PFSK-1 (cell line): ENCODE measurements around the gene MINDY4.

Experiments used
- FOXP2 ChIP-seq: optimal IDR thresholded peaks from 2 replicates; pipeline ENCODE3; 2011; ENCODE audit warnings: borderline replicate concordance, control low read depth, inconsistent platforms; ENCODE audit not compliant: insufficient read depth; ENCODE audit errors: extremely low read length, extremely low read depth
- POLR2AphosphoS5 ChIP-seq: IDR thresholded peaks from 2 replicates; pipeline ENCODE4 v1.6.1; 2012; ENCODE audit warnings: low read depth, mild to moderate bottlenecking, control low read depth, low read length, moderate library complexity
- SIN3A ChIP-seq: IDR thresholded peaks from 2 replicates; pipeline ENCODE4 v1.6.1; 2012; ENCODE audit warnings: mild to moderate bottlenecking, low read length, moderate library complexity, borderline replicate concordance; ENCODE audit not compliant: insufficient read depth
- TAF1 ChIP-seq: IDR thresholded peaks from 2 replicates; pipeline ENCODE4 v1.6.1; 2012; ENCODE audit warnings: low read length, control low read depth, borderline replicate concordance; ENCODE audit not compliant: insufficient read depth
- TF ChIP-seq, protein P1 (sequence below), 2 experiments: IDR thresholded peaks; 2 replicates each; pipeline versions ENCODE4 v1.6.1 to v1.8.0; 2011 to 2012; ENCODE audit warnings: low read depth in 2 of 2, low read length in 2 of 2, control low read depth in 1 of 2, inconsistent platforms in 1 of 2, mild to moderate bottlenecking in 1 of 2, moderate library complexity in 1 of 2; ENCODE audit not compliant: insufficient read depth in 1 of 2

Gene MINDY4

GRCh38 chr7:30907527-30908267 is 136.5 kb downstream of the MINDY4 start:
- TF ChIP-seq, protein P1, sequence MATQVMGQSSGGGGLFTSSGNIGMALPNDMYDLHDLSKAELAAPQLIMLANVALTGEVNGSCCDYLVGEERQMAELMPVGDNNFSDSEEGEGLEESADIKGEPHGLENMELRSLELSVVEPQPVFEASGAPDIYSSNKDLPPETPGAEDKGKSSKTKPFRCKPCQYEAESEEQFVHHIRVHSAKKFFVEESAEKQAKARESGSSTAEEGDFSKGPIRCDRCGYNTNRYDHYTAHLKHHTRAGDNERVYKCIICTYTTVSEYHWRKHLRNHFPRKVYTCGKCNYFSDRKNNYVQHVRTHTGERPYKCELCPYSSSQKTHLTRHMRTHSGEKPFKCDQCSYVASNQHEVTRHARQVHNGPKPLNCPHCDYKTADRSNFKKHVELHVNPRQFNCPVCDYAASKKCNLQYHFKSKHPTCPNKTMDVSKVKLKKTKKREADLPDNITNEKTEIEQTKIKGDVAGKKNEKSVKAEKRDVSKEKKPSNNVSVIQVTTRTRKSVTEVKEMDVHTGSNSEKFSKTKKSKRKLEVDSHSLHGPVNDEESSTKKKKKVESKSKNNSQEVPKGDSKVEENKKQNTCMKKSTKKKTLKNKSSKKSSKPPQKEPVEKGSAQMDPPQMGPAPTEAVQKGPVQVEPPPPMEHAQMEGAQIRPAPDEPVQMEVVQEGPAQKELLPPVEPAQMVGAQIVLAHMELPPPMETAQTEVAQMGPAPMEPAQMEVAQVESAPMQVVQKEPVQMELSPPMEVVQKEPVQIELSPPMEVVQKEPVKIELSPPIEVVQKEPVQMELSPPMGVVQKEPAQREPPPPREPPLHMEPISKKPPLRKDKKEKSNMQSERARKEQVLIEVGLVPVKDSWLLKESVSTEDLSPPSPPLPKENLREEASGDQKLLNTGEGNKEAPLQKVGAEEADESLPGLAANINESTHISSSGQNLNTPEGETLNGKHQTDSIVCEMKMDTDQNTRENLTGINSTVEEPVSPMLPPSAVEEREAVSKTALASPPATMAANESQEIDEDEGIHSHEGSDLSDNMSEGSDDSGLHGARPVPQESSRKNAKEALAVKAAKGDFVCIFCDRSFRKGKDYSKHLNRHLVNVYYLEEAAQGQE (IDR thresholded peaks at IDR 0.05; ENCODE audit: insufficient read depth in 1 of 2, low read depth in 2 of 2, low read length in 2 of 2) = no peak
- TF ChIP-seq SIN3A = no peak
- TF ChIP-seq POLR2AphosphoS5 = no peak
- no peak for TF ChIP-seq FOXP2
- TF ChIP-seq TAF1 = no peak

- TF ChIP-seq SIN3A (no peak), TAF1 (no peak), FOXP2 (no peak), POLR2AphosphoS5 (no peak)
- TF ChIP-seq, protein P1 (IDR thresholded peaks at IDR 0.05; ENCODE audit: insufficient read depth in 1 of 2, low read depth in 2 of 2, low read length in 2 of 2) = no peak
Observed at GRCh38 chr7:30908681-30909080, 137.5 kb downstream of the MINDY4 start.

- TF ChIP-seq, protein P1 (IDR thresholded peaks at IDR 0.05; ENCODE audit: insufficient read depth in 1 of 2, low read depth in 2 of 2, low read length in 2 of 2) = no peak
Observed at GRCh38 chr7:30909431-30909830, 138.2 kb downstream of the MINDY4 start.

DNA sequence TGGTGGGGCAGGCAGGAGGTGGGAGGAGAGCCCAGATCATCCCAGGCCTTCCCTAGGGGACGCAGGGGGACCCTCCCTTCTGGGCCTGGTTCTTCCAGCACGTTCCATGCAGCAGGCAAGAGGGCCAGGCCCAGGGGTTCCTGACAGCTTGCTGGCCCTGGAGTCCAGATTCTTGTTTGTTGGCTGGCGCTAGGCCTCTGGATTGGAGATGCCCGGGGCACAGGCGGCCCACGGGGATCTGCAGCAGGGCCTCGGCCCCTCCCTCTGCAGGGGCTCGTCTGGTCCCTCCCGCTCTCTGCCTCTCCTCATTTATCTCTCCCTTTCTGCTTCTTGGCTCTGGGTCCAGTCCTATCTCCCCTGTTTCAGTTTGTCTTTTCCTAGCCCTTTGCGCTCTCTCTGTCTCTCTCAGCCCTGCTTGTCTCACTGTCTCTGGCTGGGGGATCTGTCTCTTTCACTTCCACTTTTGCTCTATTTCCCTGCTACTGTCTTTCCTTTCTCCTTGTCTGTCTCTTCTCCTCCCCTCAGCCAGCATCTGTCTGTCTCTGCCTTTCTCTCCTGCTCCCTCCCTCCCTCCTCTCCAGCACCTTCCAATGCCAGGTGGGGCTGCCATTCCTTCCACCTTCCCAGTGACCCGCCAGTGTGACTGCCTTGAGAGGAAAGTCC is 139.3 kb downstream of the MINDY4 start:
- TF ChIP-seq, protein P1 (IDR thresholded peaks at IDR 0.05; ENCODE audit: insufficient read depth in 1 of 2, low read depth in 2 of 2, low read length in 2 of 2) = no peak

- TF ChIP-seq FOXP2 (no peak), TAF1 (no peak), SIN3A (no peak), POLR2AphosphoS5 (no peak)
- TF ChIP-seq, protein P1 (IDR thresholded peaks at IDR 0.05; ENCODE audit: insufficient read depth in 1 of 2, low read depth in 2 of 2, low read length in 2 of 2) = no peak
Observed at GRCh38 chr7:30911133-30911532, 139.9 kb downstream of the MINDY4 start.
